Thymus (tissue), 11 donors: ENCODE results near the gene PRLR. TPM values are rescaled to one million over a fixed set of nuclear protein-coding genes. Genes with fewer than 3 reads are reported as not detected.

Experiments used
- DNase-seq, 9 donors: peaks; one replicate each; pipeline ENCODE4 v3.0.0-alpha.2; 2013; ENCODE audit warnings: low spot score in 9 of 9, low read depth in 6 of 9, missing footprints in 1 of 9
- H3K27ac ChIP-seq, 2 donors: one replicate each; pipeline ENCODE4 v1.5.1; 2013; ENCODE audit warnings: control low read depth in 1 of 2, low read depth in 1 of 2, low read length in 1 of 2, mild to moderate bottlenecking in 1 of 2, moderate library complexity in 1 of 2
- H3K27me3 ChIP-seq, 2 donors: one replicate each; pipeline ENCODE4 v1.5.1; 2013; ENCODE audit warnings: low read length in 1 of 2; ENCODE audit not compliant: control insufficient read depth in 2 of 2, insufficient read depth in 1 of 2
- H3K36me3 ChIP-seq, 2 donors: one replicate each; pipeline ENCODE4 v1.5.1; 2013; ENCODE audit warnings: low read length in 1 of 2, mild to moderate bottlenecking in 1 of 2, moderate library complexity in 1 of 2; ENCODE audit not compliant: control insufficient read depth in 2 of 2, insufficient read depth in 2 of 2
- H3K4me1 ChIP-seq, 2 donors: one replicate each; pipeline ENCODE4 v1.5.1; 2013; ENCODE audit warnings: low read length in 2 of 2; ENCODE audit not compliant: control insufficient read depth in 2 of 2, insufficient read depth in 2 of 2
- H3K4me3 ChIP-seq, 2 donors: one replicate each; pipeline ENCODE4 v1.5.1; 2013; ENCODE audit warnings: low read length in 2 of 2, control low read depth in 1 of 2, mild to moderate bottlenecking in 1 of 2
- H3K9me3 ChIP-seq, 2 donors: one replicate each; pipeline ENCODE4 v1.5.1; 2013; ENCODE audit warnings: low read length in 1 of 2, mild to moderate bottlenecking in 1 of 2; ENCODE audit not compliant: control insufficient read depth in 2 of 2, insufficient read depth in 1 of 2
- WGBS: extraction: QIAGEN DNeasy Blood & Tissue Kit; methylation state at CpG from one replicate; pipeline ENCODE4 v1.1.7; 2013; 5-methylcytosine and 5-hydroxymethylcytosine counted together
- polyA plus RNA-seq: library from polyadenylated mRNA; stranded (reverse); fragments of 200-250 nt; gene quantifications from one replicate; pipeline ENCODE4 v1.2.3, GENCODE V29; 2013
- total RNA-seq: library from RNA; stranded (reverse); fragments of 120-200 nt; gene quantifications from one replicate; pipeline ENCODE4 v1.2.4, GENCODE V29; 2013
- donor health status: healthy.

Gene PRLR
- total and polyA plus RNA-seq, 2 donors: 0.75 to 1.7 TPM

DNA sequence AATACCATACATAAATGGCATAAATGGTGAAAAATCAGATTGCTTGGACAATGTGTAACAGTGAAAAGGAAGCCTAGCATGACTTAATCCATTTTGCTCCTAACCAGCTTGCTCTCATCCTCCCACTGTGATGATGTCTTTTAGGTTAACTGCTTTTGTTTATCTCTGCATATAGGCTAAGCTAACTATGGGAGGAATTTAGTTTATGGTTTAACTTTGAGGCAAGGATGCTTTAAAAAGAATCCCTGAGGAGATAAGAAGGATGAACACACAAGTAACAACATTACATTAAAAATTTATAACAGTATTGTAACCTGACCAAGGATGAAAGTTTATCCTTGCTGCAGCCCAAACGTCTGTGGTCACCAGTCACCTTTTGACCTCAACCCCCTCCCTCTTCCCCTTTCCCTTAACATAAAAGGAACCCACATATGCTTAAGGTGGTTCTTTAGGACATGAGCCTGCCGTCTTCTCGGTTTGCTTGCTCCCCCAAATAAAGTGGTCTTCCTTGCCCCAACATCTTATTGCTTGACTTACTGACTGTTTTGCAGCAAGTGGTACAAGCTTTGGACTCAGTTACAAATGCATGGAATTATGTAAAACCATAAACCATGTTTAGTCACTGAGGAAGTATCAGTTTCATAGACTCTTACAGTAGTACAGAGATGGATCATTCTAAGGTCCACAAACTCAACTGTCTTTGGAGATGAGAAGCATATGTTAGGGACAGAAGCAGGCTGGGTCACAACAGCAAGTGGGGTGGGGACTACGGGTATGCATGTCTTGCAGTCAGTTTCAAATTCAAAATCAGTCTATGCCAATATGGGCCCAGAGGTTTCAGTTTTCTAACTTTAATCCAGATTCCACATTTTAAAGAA lies 213.9 kb downstream of the PRLR start:
- no peak for DNase-seq
- no peak overlapping the region for H3K27ac ChIP-seq
- H3K4me1 ChIP-seq: no peaks in the 10 kb centered on the region
- H3K9me3 ChIP-seq: no peaks in the 10 kb centered on the region
- no peak overlapping the region for H3K4me3 ChIP-seq
- 48% methylated on average over 4 of the region's 4 CpGs for WGBS
- H3K27me3 ChIP-seq: no peaks in the 10 kb centered on the region
- H3K36me3 ChIP-seq: no peaks in the 10 kb centered on the region

DNA sequence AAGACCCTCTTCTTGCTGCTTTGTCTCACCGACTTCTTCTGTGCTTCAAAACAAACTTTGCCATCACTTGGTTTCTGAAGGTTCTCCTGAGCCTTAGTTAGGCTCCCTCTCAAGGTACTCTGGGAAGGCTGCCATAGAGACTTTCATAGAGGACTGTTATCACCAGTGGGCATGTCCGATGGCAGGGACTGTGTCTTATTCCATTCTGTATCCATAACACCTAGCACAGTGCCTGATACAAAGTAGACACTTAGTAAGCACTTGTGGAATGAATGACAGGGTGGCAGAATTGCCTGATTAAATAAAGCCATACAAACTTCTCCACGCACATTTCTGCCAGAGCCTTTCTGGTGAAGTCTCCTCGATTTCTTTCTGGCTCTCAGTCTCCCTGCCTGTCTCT lies 215.2 kb downstream of the PRLR start:
- H3K9me3 ChIP-seq: no peaks in the 10 kb centered on the region

DNA sequence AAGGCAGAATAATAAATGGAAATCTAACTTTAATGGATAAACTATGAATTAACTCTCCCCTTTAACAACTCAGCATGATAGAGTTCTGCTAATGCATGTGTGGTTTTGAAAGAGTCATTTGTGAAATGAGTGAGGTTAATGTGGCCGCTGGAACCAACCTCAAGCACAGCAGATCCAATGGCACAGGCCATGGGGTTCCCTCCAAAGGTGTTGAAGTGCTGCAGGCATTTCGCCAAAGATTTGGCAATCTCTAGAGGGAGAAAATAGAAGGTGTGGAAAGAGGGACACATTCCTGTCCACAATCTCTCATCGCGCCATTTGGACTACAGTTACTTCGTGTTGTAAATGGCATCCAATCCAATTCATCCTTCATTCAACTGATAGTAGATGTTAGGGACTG lies 217.5 kb downstream of the PRLR start:
- no peaks in the 10 kb centered on the region for H3K36me3 ChIP-seq
- 96% methylated on average over 5 of the region's 5 CpGs for WGBS
- no peaks in the 10 kb centered on the region for H3K9me3 ChIP-seq
- DNase-seq: no peak
- no peak overlapping the region for H3K27ac ChIP-seq
- no peaks in the 10 kb centered on the region for H3K27me3 ChIP-seq
- H3K4me1 ChIP-seq: no peaks in the 10 kb centered on the region
- no peak overlapping the region for H3K4me3 ChIP-seq

More for the DNA sequence above, 215.2 kb downstream of the PRLR start:
- no peaks in the 10 kb centered on the region for H3K27me3 ChIP-seq
- H3K27ac ChIP-seq: no peak overlapping the region
- no peak overlapping the region for H3K4me3 ChIP-seq
- 70% methylated on average over 4 of the region's 4 CpGs for WGBS
- H3K4me1 ChIP-seq: no peaks in the 10 kb centered on the region
- no peaks in the 10 kb centered on the region for H3K36me3 ChIP-seq
- no peak for DNase-seq

DNA sequence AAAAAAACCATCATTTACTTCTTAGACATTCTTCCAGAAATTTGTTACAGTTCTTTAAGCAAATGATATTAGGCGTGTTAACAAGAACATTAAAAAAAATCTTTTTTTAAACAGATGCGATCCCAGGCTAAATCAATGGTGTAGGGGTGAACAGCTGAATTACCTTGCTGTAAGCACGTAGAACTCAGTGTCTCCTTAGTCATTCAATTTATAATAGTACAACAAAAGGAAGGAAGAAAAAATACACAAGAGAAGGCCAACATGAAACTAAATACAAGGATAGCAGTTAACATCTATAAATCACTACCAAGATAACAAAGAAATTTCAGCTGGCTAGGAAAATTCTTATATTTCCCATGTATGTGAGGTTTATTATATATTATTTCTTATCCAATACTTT lies 217.9 kb downstream of the PRLR start:
- Histone ChIP-seq H3K27me3 (no peaks in the 10 kb centered on the region), H3K9me3 (no peaks in the 10 kb centered on the region), H3K4me3 (no peak overlapping the region), H3K36me3 (no peaks in the 10 kb centered on the region), H3K27ac (no peak overlapping the region), H3K4me1 (no peaks in the 10 kb centered on the region)
- 91% methylated on average over 3 of the region's 3 CpGs for WGBS
- no peak for DNase-seq

DNA sequence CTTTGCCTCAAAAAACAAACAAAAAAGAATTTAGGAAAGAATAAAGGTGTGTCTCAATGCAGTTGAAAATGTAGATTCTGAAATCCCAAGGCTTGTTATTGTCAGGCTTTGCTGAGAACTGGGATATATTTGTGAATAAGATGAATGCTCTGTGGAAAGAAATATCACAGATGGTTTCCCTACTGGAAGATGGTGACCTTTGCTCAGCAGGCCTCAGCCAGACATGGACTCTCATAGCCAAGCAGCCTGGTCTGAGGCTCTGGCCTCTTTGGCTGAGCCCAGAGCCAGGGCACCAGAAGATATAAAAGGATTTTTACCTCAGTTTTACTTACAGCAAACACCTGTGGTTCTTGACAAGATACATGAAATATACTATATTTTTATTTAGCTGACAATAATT lies 219.6 kb downstream of the PRLR start:
- no peaks in the 10 kb centered on the region for H3K36me3 ChIP-seq
- H3K4me1 ChIP-seq: no peaks in the 10 kb centered on the region
- H3K27me3 ChIP-seq: no peaks in the 10 kb centered on the region
- no peaks in the 10 kb centered on the region for H3K9me3 ChIP-seq
- DNase-seq: no peak
- no peak overlapping the region for H3K27ac ChIP-seq
- H3K4me3 ChIP-seq: no peak overlapping the region

DNA sequence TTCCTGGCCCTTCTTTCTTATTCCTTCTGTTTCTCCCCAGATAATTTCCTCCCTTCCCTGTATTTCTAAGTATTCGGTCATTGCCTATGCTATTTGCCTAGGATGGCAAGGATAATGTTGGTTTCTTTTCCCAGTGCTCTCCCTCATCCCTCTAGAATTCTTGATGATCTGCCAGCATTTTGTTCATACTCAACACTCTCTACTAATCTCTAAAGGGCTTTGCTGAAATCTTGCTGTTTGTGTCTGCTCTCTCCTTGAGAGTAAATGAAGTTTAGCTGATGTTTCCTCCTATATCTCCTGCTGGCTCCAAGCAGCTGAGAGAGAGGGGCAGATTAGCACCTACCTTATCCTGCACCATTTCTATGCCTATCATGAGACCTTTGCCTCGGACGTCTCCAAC lies 220.6 kb downstream of the PRLR start:
- Histone ChIP-seq H3K4me3 (no peak overlapping the region), H3K27me3 (no peaks in the 10 kb centered on the region), H3K36me3 (no peaks in the 10 kb centered on the region), H3K27ac (no peak overlapping the region), H3K9me3 (no peaks in the 10 kb centered on the region), H3K4me1 (no peaks in the 10 kb centered on the region)
- DNase-seq: no peak
- WGBS: 98% methylated on average over 3 of the region's 3 CpGs

DNA sequence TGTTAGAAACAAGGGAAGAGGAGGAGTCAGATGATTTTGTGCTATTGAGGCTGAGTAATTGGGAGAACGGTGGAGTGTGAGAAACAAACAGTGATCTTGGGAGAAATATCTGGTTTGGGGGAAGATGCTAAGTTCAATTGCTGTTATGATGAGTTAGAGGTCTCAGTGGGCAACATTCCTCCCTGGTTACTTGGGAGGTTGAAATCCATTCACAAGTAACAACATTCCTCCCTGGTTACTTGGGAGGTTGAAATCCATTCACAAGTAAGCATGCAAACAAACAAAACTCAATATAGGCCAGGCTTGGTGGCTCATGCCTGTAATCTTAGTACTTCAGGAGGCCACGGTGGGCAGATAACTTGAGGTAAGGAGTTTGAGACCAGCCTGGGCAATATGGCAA lies 221.3 kb downstream of the PRLR start:
- no peaks in the 10 kb centered on the region for H3K4me1 ChIP-seq
- H3K36me3 ChIP-seq: no peaks in the 10 kb centered on the region
- H3K9me3 ChIP-seq: no peaks in the 10 kb centered on the region
- H3K27ac ChIP-seq: no peak overlapping the region
- DNase-seq: no peak
- no peaks in the 10 kb centered on the region for H3K27me3 ChIP-seq
- 90% methylated on average over 2 of the region's 2 CpGs for WGBS
- no peak overlapping the region for H3K4me3 ChIP-seq

DNA sequence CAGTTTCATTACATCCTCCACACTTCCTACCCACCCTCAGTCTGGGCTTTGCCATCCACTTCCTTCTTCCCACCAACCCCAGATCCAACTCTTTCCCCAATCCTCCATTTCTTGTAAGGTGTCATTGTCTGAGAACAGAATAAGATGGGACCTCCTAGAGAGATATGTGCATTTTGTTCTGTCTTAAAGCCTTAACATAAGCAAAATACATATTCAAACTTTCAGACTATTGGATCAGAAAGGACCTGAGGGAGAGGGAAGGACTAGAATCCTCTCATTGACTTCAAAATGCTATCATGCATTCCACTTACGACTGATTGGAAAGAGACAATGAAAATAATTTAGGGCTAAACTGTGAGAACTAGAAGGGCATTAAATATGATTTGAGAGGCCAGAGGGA lies 225.5 kb downstream of the PRLR start:
- Histone ChIP-seq H3K9me3 (no peaks in the 10 kb centered on the region), H3K27ac (no peak overlapping the region), H3K4me3 (no peak overlapping the region), H3K4me1 (no peaks in the 10 kb centered on the region), H3K27me3 (peaks cover 0 to 4% of the 10 kb centered on the region in 2 donors), H3K36me3 (no peaks in the 10 kb centered on the region)
- no peak for DNase-seq
- 94% methylated on average over 1 of the region's 1 CpG for WGBS

DNA sequence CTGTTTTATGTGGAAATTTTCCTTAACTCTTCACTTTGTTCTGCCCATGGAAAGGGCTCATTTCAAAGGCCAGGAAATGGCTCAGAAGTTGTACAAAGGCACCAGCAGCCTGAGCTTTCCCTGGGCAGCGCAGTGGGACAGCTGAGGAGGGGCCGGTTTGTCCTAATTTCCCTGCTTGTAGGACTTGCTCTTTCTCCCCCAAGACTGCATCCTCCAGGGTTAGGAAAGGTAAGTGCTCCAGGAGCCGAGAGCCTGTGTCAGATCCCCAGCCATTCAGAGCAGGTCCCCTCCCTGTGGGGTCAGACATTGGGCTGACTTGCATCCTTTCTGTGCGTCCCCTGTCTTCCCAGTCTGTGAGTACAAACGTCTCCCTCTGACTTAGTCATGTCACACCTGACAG lies 226.1 kb downstream of the PRLR start:
- 80% methylated on average over 5 of the region's 5 CpGs for WGBS

More for the DNA sequence above, 226.1 kb downstream of the PRLR start:
- no peaks in the 10 kb centered on the region for H3K4me1 ChIP-seq
- H3K27ac ChIP-seq: no peak overlapping the region
- H3K4me3 ChIP-seq: no peak overlapping the region
- no peaks in the 10 kb centered on the region for H3K36me3 ChIP-seq
- H3K9me3 ChIP-seq: no peaks in the 10 kb centered on the region
- peaks cover 0 to 4% of the 10 kb centered on the region in 2 donors for H3K27me3 ChIP-seq
- no peak for DNase-seq
